Stimulated activated CD4-positive, alpha-beta T cell treated with anti-CD3 and anti-CD28 coated beads, Interleukin-4, amount 100 ng/mL, for 1 hour (primary cell): ENCODE results near the gene TMEM50B.
"Not testable (repeated sequence)": the region's sequence is repeated elsewhere in the genome, so short reads cannot be mapped to it uniquely, and the experiment has no call there.

Experiments
- DNase-seq: peaks from one replicate; pipeline ENCODE4 v3.0.0-alpha.2; 2020

The TMEM50B gene

GRCh38 chr21:33479679-33480480 is at the start of gene TMEM50B:
TMEM50B (minus strand) TSS chr21:33479974; CDS start chr21:33468885, 11,089 bp downstream.
- peak; percentile 95 for DNase-seq

- no peak for DNase-seq
These were observed 43.2 kb upstream of the TMEM50B start for GRCh38 chr21:33522953-33523349.

GRCh38 chr21:33522297-33522952 is 42.7 kb upstream of the TMEM50B start:
- no peak for DNase-seq

GRCh38 chr21:33518899-33519298 is 39.1 kb upstream of the TMEM50B start:
- DNase-seq, result no peak

GRCh38 chr21:33514229-33514628 is 34.5 kb upstream of the TMEM50B start:
- DNase-seq, result no peak

- no peak for DNase-seq
These were observed 32.7 kb upstream of the TMEM50B start for GRCh38 chr21:33512481-33512880.

GRCh38 chr21:33511639-33512038 is 31.9 kb upstream of the TMEM50B start:
- DNase-seq, result no peak

- DNase-seq, result no peak
These were observed 31.1 kb upstream of the TMEM50B start for GRCh38 chr21:33510826-33511225.

GRCh38 chr21:33507003-33507402 is 27.2 kb upstream of the TMEM50B start:
- DNase-seq, result not testable (repeated sequence)

GRCh38 chr21:33505833-33506232 is 26.1 kb upstream of the TMEM50B start:
- no peak for DNase-seq

- no peak for DNase-seq
These were observed 16.6 kb upstream of the TMEM50B start for GRCh38 chr21:33496345-33496744.

GRCh38 chr21:33495743-33496142 is 16.0 kb upstream of the TMEM50B start:
- DNase-seq, result no peak

- DNase-seq, result no peak
These were observed 14.0 kb upstream of the TMEM50B start for GRCh38 chr21:33493756-33494155.

GRCh38 chr21:33492571-33492970 is 12.8 kb upstream of the TMEM50B start:
- no peak for DNase-seq

- peak; percentile 94 for DNase-seq
These were observed 11.8 kb upstream of the TMEM50B start, which contains the start of gene DNAJC28 for GRCh38 chr21:33491373-33492102. DNAJC28 (minus strand) TSS chr21:33491716; CDS start chr21:33489393, 2,323 bp downstream.

- DNase-seq, result no peak
These were observed 11.2 kb upstream of the TMEM50B start for GRCh38 chr21:33490991-33491372.

- no peak for DNase-seq
These were observed 9.2 kb upstream of the TMEM50B start for GRCh38 chr21:33488936-33489335.

GRCh38 chr21:33487996-33488395 is 8.2 kb upstream of the TMEM50B start:
- DNase-seq, result no peak

- DNase-seq, result no peak
These were observed 1.7 kb upstream of the TMEM50B start for GRCh38 chr21:33481314-33481943.

GRCh38 chr21:33480481-33481103 is 818 bp upstream of the TMEM50B start:
- DNase-seq, result no peak

GRCh38 chr21:33478935-33479678 is 667 bp downstream of the TMEM50B start:
- peak; percentile 44 for DNase-seq

- no peak for DNase-seq
These were observed 1.6 kb downstream of the TMEM50B start for GRCh38 chr21:33478182-33478581.
